Left ventricle myocardium inferior (tissue), 1 donor: ENCODE results near the gene ZNF791. TPM values are rescaled to one million over a fixed set of nuclear protein-coding genes. Genes with fewer than 3 reads are reported as not detected.
A peak's percentile ranks its signal among the peaks of the same experiment; 100 is the strongest.
"Not testable (repeated sequence)": the region's sequence is repeated elsewhere in the genome, so short reads cannot be mapped to it uniquely, and the experiment has no call there.

ENCODE experiments used
- DNase-seq: peaks from one replicate; pipeline ENCODE4 v3.0.0-alpha.2; 2020
- H3K27ac ChIP-seq: fragments of 200-600 bp; replicated peaks from 2 replicates; pipeline ENCODE4 v1.8.0; 2021
- H3K27me3 ChIP-seq: fragments of 200-600 bp; 2 replicates; pipeline ENCODE4 v1.8.0; 2021; ENCODE audit warnings: low read depth
- H3K36me3 ChIP-seq: fragments of 200-600 bp; 2 replicates; pipeline ENCODE4 v1.8.0; 2021
- H3K4me1 ChIP-seq: fragments of 200-600 bp; 2 replicates; pipeline ENCODE4 v1.8.0; 2021
- H3K4me3 ChIP-seq: fragments of 200-600 bp; 2 replicates; pipeline ENCODE4 v1.8.0; 2021; ENCODE audit warnings: mild to moderate bottlenecking, moderate library complexity
- H3K9me3 ChIP-seq: fragments of 200-600 bp; replicated peaks from 2 replicates; pipeline ENCODE4 v1.8.0; 2021
- intact Hi-C: fragments of 100-400 bp; cut with micrococcal nuclease; formaldehyde crosslinking; loops from one replicate; pipeline ENCODE4 v1.11.0; 2022
- long read RNA-seq: library from polyadenylated mRNA; unstranded; transcript quantifications from one replicate; pipeline ENCODE4 v2.0.0, GENCODE V29; 2021
- total RNA-seq: library from RNA; stranded (reverse); fragmentation: NEBNext Ultra II Directional; extraction: Animal tissue kit (Norgen Biotek cat#: 25700); gene quantifications from one replicate; pipeline ENCODE4 v1.2.1, GENCODE V29; 2021
- TF ChIP-seq, protein P1 (sequence below): fragments of 200-600 bp; IDR thresholded peaks from 2 replicates; pipeline ENCODE4 v1.8.0; 2021; ENCODE audit warnings: antibody characterized with exemption, mild to moderate bottlenecking, borderline replicate concordance
- donor health status: DM: no; HTN: yes; CAD: no; lungs with severe emphysema.

Gene ZNF791
- total RNA-seq: 15.4 TPM
- long read RNA-seq, full-length matches to known transcripts: 8 of 9 reads
- long read RNA-seq, partial matches to known transcripts: 0 of 9 reads
- long read RNA-seq, other reads (novel, unspliced or antisense): 1 of 9 reads

DNA sequence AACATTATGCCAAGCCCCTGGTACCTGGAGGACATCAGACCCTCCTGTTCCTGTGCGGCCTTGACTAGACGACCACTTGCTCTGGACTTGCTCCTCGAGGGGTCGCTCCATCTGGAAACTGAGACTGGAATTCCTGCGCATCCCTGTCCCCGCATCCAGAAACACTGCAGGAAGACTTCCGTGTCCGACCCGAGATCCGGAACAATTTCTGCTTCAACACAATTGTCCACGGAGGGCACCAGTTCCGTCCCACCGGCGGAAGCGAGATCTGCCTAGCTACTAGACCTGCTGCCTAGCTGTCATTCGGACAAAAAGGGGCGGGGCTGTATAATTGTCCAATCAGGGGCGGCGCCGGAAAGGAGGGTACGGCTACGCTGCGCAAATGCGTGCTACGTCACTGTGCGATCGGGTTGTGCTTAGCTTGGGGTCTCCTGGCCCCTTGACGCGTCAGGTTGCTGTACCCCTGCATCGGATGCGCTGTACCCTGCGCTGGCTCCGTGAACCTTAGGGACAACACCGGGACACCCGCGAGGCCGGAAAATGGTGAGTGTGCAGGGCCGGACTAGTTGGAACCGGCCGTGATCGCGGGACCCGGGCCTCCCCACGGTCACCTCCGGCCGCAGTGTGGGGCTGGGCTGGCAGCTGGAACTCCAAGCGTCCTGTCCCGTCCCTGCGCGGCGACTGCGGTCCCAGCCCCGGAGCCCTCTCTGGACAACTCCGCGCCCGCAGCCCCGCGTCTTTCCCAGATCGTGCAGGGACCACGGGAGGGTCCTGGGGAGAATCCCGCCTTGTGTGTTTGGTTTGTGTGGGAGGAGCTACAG lies at the start of gene ZNF791, which contains the start of gene ZNF490:
Gene ZNF791, plus strand, starts transcription at position 381 of the 821 bp plus-strand sequence. Its CDS starts 160 bp downstream, at position 541.
Gene ZNF490, minus strand, starts transcription at position 274 of the 821 bp plus-strand sequence. Its CDS starts 133 bp downstream, at position 141.
- TF ChIP-seq, protein P1, sequence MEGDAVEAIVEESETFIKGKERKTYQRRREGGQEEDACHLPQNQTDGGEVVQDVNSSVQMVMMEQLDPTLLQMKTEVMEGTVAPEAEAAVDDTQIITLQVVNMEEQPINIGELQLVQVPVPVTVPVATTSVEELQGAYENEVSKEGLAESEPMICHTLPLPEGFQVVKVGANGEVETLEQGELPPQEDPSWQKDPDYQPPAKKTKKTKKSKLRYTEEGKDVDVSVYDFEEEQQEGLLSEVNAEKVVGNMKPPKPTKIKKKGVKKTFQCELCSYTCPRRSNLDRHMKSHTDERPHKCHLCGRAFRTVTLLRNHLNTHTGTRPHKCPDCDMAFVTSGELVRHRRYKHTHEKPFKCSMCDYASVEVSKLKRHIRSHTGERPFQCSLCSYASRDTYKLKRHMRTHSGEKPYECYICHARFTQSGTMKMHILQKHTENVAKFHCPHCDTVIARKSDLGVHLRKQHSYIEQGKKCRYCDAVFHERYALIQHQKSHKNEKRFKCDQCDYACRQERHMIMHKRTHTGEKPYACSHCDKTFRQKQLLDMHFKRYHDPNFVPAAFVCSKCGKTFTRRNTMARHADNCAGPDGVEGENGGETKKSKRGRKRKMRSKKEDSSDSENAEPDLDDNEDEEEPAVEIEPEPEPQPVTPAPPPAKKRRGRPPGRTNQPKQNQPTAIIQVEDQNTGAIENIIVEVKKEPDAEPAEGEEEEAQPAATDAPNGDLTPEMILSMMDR: no peak
- Histone ChIP-seq H3K36me3 (peaks cover 40% of the 10 kb centered on the region), H3K27ac (peak within 1 kb of the TSS; percentile 99), H3K4me1 (peaks cover 66% of the 10 kb centered on the region), H3K4me3 (peak within 1 kb of the TSS; percentile 99), H3K27me3 (no peaks in the 10 kb centered on the region), H3K9me3 (no peaks in the 10 kb centered on the region)
- DNase-seq: peak; percentile 98
- intact Hi-C loops: no loop called here

DNA sequence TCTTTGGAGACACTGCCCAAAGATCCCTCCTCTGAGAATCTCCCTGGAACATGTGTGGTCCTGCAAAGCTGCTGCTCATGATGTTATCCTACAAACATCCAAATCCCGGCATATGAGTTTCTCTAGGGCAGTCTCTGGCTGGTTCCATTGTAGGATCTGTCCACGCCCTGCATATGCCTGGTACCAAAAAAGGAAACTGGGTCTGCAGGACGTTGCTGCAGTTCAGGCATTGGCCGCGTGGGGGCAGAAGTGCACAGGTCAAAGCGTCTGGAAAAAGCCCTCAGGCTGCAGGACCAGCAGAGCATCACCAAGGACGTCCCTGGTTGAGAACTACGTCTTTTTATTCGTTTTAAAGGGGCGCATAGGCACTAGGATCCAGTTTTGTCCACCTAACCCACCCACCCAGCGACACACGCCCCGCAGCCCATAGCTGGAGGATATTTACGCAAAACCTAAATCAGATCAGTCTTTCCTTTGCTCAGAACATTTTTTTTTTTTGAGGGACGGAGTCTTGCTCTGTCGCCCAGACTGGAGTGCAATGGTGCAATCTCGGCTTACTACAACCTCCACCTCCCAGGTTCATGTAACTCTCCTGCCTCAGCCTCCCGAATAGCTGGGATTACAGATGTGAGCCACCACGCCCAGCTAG lies 46.6 kb upstream of the ZNF791 start:
- H3K27ac ChIP-seq: no peak overlapping the region
- peak; percentile 90 for DNase-seq
- no peaks in the 10 kb centered on the region for H3K9me3 ChIP-seq
- TF ChIP-seq, protein P1: peak; percentile 97
- H3K36me3 ChIP-seq: no peaks in the 10 kb centered on the region
- H3K27me3 ChIP-seq: no peaks in the 10 kb centered on the region
- H3K4me3 ChIP-seq: no peak overlapping the region
- intact Hi-C loops: no loop called here
- no peaks in the 10 kb centered on the region for H3K4me1 ChIP-seq

DNA sequence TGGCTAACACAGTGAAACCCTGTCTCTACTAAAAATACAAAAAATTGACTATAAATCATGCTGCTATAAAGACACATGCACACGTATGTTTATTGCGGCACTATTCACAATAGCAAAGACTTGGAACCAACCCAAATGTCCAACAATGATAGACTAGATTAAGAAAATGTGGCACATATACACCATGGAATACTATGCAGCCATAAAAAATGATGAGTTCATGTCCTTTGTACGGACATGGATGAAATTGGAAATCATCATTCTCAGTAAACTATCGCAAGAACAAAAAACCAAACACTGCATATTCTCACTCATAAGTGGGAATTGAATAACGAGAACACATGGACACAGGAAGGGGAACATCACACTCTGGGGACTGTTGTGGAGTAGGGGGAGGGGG lies 44.3 kb upstream of the ZNF791 start:
- DNase-seq, intact Hi-C loops, H3K27me3 ChIP-seq, H3K4me3 ChIP-seq, H3K36me3 ChIP-seq, H3K9me3 ChIP-seq, H3K27ac ChIP-seq, H3K4me1 ChIP-seq: not testable (repeated sequence)

DNA sequence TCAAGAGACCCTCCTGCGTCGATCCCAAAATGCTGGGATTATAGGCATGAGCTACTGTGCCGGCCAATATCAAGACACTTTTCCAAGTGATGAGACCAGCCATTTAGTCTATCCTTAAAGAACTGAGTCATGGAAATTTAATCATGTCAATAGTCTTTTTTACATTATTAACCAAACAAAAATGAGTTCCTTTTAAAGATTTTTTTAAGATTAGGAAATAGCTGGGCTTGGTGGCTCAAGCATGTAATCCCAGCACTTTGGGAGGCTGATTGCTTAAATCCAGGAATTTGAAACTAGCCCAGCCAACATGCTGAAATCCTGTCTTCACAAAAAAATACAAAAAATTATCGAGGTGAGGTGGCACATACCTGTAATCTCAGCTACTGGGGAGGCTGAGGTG lies 42.8 kb upstream of the ZNF791 start:
- intact Hi-C loops: no loop called here

DNA sequence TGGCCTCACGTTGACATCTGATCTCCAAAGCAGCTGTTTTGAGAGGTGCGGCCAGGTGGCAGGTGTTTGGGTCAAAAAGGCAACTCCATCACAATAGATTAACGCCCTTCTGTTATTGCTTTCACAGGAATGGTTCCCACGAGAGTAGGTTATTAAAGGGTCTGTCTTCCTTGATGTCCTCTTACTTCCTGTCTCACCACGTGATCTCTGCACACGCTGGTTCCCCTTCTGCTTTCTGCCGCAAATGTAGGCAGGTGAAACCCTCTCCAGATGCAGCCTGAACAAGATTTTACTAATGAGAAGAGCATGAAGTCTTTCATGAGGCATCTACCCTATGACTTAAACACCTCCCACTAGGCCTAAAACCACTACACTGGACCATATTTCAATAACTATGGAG lies 36.7 kb upstream of the ZNF791 start:
- H3K4me1 ChIP-seq: no peaks in the 10 kb centered on the region
- no peaks in the 10 kb centered on the region for H3K27me3 ChIP-seq
- DNase-seq: no peak
- TF ChIP-seq, protein P1: no peak
- no peak overlapping the region for H3K27ac ChIP-seq
- intact Hi-C loops: no loop called here
- peaks cover 13% of the 10 kb centered on the region for H3K36me3 ChIP-seq
- H3K9me3 ChIP-seq: peaks cover 5% of the 10 kb centered on the region
- no peak overlapping the region for H3K4me3 ChIP-seq

More for the DNA sequence above, 42.8 kb upstream of the ZNF791 start:
- H3K9me3 ChIP-seq: no peaks in the 10 kb centered on the region
- H3K36me3 ChIP-seq: no peaks in the 10 kb centered on the region
- H3K4me1 ChIP-seq: no peaks in the 10 kb centered on the region
- TF ChIP-seq, protein P1: no peak
- DNase-seq: no peak
- no peak overlapping the region for H3K4me3 ChIP-seq
- no peak overlapping the region for H3K27ac ChIP-seq
- no peaks in the 10 kb centered on the region for H3K27me3 ChIP-seq
